ENCODE results near the gene PITPNM3. TPM values are rescaled to one million over a fixed set of nuclear protein-coding genes. Genes with fewer than 3 reads are reported as not detected.
"Not testable (repeated sequence)": the region's sequence is repeated elsewhere in the genome, so short reads cannot be mapped to it uniquely, and the experiment has no call there.

PITPNM3 gene
- total RNA-seq, 2 donors from 2014 or later, result 5.3 to 7.9 TPM

GRCh38 chr17:6575596-6575988 is 19.2 kb upstream of the PITPNM3 start:
- no peak overlapping the region for H3K4me3 ChIP-seq
- intact Hi-C loops (cut with DNase I), result no loop called here
- H3K36me3 ChIP-seq, result no peaks in the 10 kb centered on the region
- H3K4me1 ChIP-seq (replicated peaks), result no peaks in the 10 kb centered on the region
- TF ChIP-seq POLR2A (IDR thresholded peaks at IDR 0.05) (no peak), CTCF (IDR thresholded peaks at IDR 0.05) (no peak), POLR2AphosphoS5 (IDR thresholded peaks at IDR 0.05) (no peak)
- WGBS, result 81% methylated on average over 5 of the region's 5 CpGs
- H3K27me3 ChIP-seq (replicated peaks; ENCODE audit: insufficient read depth), result no peaks in the 10 kb centered on the region
- H3K27ac ChIP-seq, result no peak overlapping the region
- no peak for DNase-seq (ENCODE audit: low spot score)
- no peaks in the 10 kb centered on the region for H3K9me3 ChIP-seq

GRCh38 chr17:6574687-6575595 is 18.6 kb upstream of the PITPNM3 start:
- no peaks in the 10 kb centered on the region for H3K27me3 ChIP-seq (replicated peaks; ENCODE audit: insufficient read depth)
- no peak for DNase-seq (ENCODE audit: low spot score)
- WGBS, result 50% methylated on average over 21 of the region's 23 CpGs
- intact Hi-C loops (cut with DNase I), result no loop called here
- no peaks in the 10 kb centered on the region for H3K9me3 ChIP-seq
- H3K4me3 ChIP-seq, result no peak overlapping the region
- TF ChIP-seq POLR2AphosphoS5 (IDR thresholded peaks at IDR 0.05), result no peak
- no peak for TF ChIP-seq POLR2A (IDR thresholded peaks at IDR 0.05)
- TF ChIP-seq CTCF (IDR thresholded peaks at IDR 0.05), result peak in 1 of 4 experiments; percentile 9
- no peaks in the 10 kb centered on the region for H3K36me3 ChIP-seq
- H3K27ac ChIP-seq, result no peak overlapping the region
- no peaks in the 10 kb centered on the region for H3K4me1 ChIP-seq (replicated peaks)

GRCh38 chr17:6573982-6574686 is 17.8 kb upstream of the PITPNM3 start:
- intact Hi-C loops (cut with DNase I), result no loop called here
- H3K27me3 ChIP-seq (replicated peaks; ENCODE audit: insufficient read depth), result no peaks in the 10 kb centered on the region
- no peaks in the 10 kb centered on the region for H3K36me3 ChIP-seq
- no peak overlapping the region for H3K27ac ChIP-seq
- no peaks in the 10 kb centered on the region for H3K4me1 ChIP-seq (replicated peaks)
- H3K4me3 ChIP-seq, result no peak overlapping the region
- no peak for DNase-seq (ENCODE audit: low spot score)
- WGBS, result 94% methylated on average over 13 of the region's 13 CpGs
- no peaks in the 10 kb centered on the region for H3K9me3 ChIP-seq
- TF ChIP-seq POLR2A (IDR thresholded peaks at IDR 0.05) (no peak), CTCF (IDR thresholded peaks at IDR 0.05) (no peak), POLR2AphosphoS5 (IDR thresholded peaks at IDR 0.05) (no peak)

- H3K4me1 ChIP-seq (replicated peaks); H3K27ac ChIP-seq; H3K36me3 ChIP-seq; intact Hi-C loops (cut with DNase I); H3K9me3 ChIP-seq; H3K4me3 ChIP-seq; H3K27me3 ChIP-seq (replicated peaks; ENCODE audit: insufficient read depth); DNase-seq (ENCODE audit: low spot score): not testable (repeated sequence)
- 96% methylated on average over 6 of the region's 6 CpGs for WGBS
These were observed 17.1 kb upstream of the PITPNM3 start for GRCh38 chr17:6573495-6573894.

GRCh38 chr17:6572972-6573370 is 16.6 kb upstream of the PITPNM3 start:
- no peak for DNase-seq (ENCODE audit: low spot score)
- H3K36me3 ChIP-seq, result no peaks in the 10 kb centered on the region
- H3K4me1 ChIP-seq (replicated peaks), result peaks cover under 1% of the 10 kb centered on the region
- no peaks in the 10 kb centered on the region for H3K27me3 ChIP-seq (replicated peaks; ENCODE audit: insufficient read depth)
- H3K4me3 ChIP-seq, result no peak overlapping the region
- H3K9me3 ChIP-seq, result no peaks in the 10 kb centered on the region
- TF ChIP-seq CTCF (IDR thresholded peaks at IDR 0.05) (no peak), POLR2AphosphoS5 (IDR thresholded peaks at IDR 0.05) (no peak), POLR2A (IDR thresholded peaks at IDR 0.05) (no peak)
- 95% methylated on average over 8 of the region's 8 CpGs for WGBS
- intact Hi-C loops (cut with DNase I), result no loop called here
- H3K27ac ChIP-seq, result no peak overlapping the region
